Astrocyte (in vitro differentiated cells and primary cell): Measurements from ENCODE around the gene NISCH.

Experiments used
- EZH2 ChIP-seq: IDR thresholded peaks from 2 replicates; pipeline ENCODE4 v1.6.1; 2012; ENCODE audit warnings: mild to moderate bottlenecking, low read length, inconsistent platforms; ENCODE audit not compliant: insufficient read depth
- TF ChIP-seq, protein P1 (sequence below): IDR thresholded peaks from 2 replicates; pipeline ENCODE4 v1.5.1; 2011; ENCODE audit warnings: low read depth, mild to moderate bottlenecking, inconsistent platforms, low read length, moderate library complexity; ENCODE audit not compliant: insufficient read depth

GRCh38 chr3:52532838-52533622 lies 77.6 kb downstream of the NISCH start:
- no peak for TF ChIP-seq EZH2
- TF ChIP-seq, protein P1, sequence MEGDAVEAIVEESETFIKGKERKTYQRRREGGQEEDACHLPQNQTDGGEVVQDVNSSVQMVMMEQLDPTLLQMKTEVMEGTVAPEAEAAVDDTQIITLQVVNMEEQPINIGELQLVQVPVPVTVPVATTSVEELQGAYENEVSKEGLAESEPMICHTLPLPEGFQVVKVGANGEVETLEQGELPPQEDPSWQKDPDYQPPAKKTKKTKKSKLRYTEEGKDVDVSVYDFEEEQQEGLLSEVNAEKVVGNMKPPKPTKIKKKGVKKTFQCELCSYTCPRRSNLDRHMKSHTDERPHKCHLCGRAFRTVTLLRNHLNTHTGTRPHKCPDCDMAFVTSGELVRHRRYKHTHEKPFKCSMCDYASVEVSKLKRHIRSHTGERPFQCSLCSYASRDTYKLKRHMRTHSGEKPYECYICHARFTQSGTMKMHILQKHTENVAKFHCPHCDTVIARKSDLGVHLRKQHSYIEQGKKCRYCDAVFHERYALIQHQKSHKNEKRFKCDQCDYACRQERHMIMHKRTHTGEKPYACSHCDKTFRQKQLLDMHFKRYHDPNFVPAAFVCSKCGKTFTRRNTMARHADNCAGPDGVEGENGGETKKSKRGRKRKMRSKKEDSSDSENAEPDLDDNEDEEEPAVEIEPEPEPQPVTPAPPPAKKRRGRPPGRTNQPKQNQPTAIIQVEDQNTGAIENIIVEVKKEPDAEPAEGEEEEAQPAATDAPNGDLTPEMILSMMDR, result no peak
